ENCODE measurements around the gene AGO3. TPM values are rescaled to one million over a fixed set of nuclear protein-coding genes. Genes with fewer than 3 reads are reported as not detected.
"Not testable (repeated sequence)": the region's sequence is repeated elsewhere in the genome, so short reads cannot be mapped to it uniquely, and the experiment has no call there.

The AGO3 gene
- total RNA-seq (2014; rRNA removed; shearing (Covaris generic)) = 30.4 and 36.4 TPM in 2 replicates

- Histone ChIP-seq H3K4me3 (peak within 1 kb of the TSS; percentile 93), H3K9me3 (replicated peaks) (no peaks in the 10 kb centered on the region), H3K27me3 (no peaks in the 10 kb centered on the region), H3K27ac (peak within 1 kb of the TSS; percentile 77), H3K36me3 (peaks cover 2% of the 10 kb centered on the region; the same call in 1 of the 2 replicates), H3K4me1 (peaks cover 14% of the 10 kb centered on the region)
- DNase-seq = peak; percentile 87 to 92
Measured at GRCh38 chr1:35930593-35931445, at the start of gene AGO3. Gene AGO3, plus strand, starts transcription at chr1:35931105. Its CDS starts 322 bp downstream, at chr1:35931427.

GRCh38 chr1:35881850-35882273 lies 49.0 kb upstream of the AGO3 start:
- Histone ChIP-seq H3K36me3 (no peaks in the 10 kb centered on the region), H3K4me3 (no peak overlapping the region), H3K27ac (no peak overlapping the region), H3K4me1 (peaks cover 6% of the 10 kb centered on the region; the same call in 1 of the 2 replicates), H3K27me3 (no peaks in the 10 kb centered on the region), H3K9me3 (replicated peaks) (no peaks in the 10 kb centered on the region)
- no peak for DNase-seq

GRCh38 chr1:35882586-35882944 lies 48.3 kb upstream of the AGO3 start:
- no peak for DNase-seq
- Histone ChIP-seq H3K27ac (no peak overlapping the region), H3K36me3 (no peaks in the 10 kb centered on the region), H3K27me3 (no peaks in the 10 kb centered on the region), H3K9me3 (replicated peaks) (no peaks in the 10 kb centered on the region), H3K4me1 (peaks cover 11% of the 10 kb centered on the region; the same call in 1 of the 2 replicates), H3K4me3 (peak overlapping the region; percentile 77)

GRCh38 chr1:35882945-35883634 lies 47.8 kb upstream of the AGO3 start, which contains the start of gene AGO1:
Gene AGO1, plus strand, starts transcription at chr1:35883209. Its CDS starts 213 bp downstream, at chr1:35883422.
- Histone ChIP-seq H3K27ac (no peak within 1 kb of the TSS; the same call in 1 of the 2 replicates), H3K27me3 (no peaks in the 10 kb centered on the region), H3K9me3 (replicated peaks) (no peaks in the 10 kb centered on the region), H3K4me1 (peaks cover 11% of the 10 kb centered on the region; the same call in 1 of the 2 replicates), H3K4me3 (peak within 1 kb of the TSS; percentile 77), H3K36me3 (no peaks in the 10 kb centered on the region)
- peak; percentile 96 to 97 for DNase-seq

- H3K27me3 ChIP-seq = no peaks in the 10 kb centered on the region
- peak overlapping the region; percentile 77 for H3K4me3 ChIP-seq
- no peak overlapping the region; the same call in 1 of the 2 replicates for H3K27ac ChIP-seq
- DNase-seq = peak; percentile 73 to 75
- H3K36me3 ChIP-seq = 0 out of 2 replicates have a peak, but pooled peaks cover 1% of the 10 kb centered on the region
- peaks cover 11% of the 10 kb centered on the region; the same call in 1 of the 2 replicates for H3K4me1 ChIP-seq
- H3K9me3 ChIP-seq (replicated peaks) = no peaks in the 10 kb centered on the region
Measured at GRCh38 chr1:35883635-35884101, 47.2 kb upstream of the AGO3 start.

- H3K9me3 ChIP-seq (replicated peaks) = no peaks in the 10 kb centered on the region
- H3K36me3 ChIP-seq = 0 out of 2 replicates have a peak, but pooled peaks cover 2% of the 10 kb centered on the region
- no peaks in the 10 kb centered on the region for H3K27me3 ChIP-seq
- DNase-seq = no peak
- H3K4me3 ChIP-seq = no peak overlapping the region
- no peak overlapping the region for H3K27ac ChIP-seq
- peaks cover 11% of the 10 kb centered on the region; the same call in 1 of the 2 replicates for H3K4me1 ChIP-seq
Measured at GRCh38 chr1:35884934-35885333, 46.0 kb upstream of the AGO3 start.

- H3K27ac ChIP-seq = no peak overlapping the region
- H3K4me3 ChIP-seq = no peak overlapping the region
- peaks cover 11% of the 10 kb centered on the region; the same call in 1 of the 2 replicates for H3K4me1 ChIP-seq
- no peaks in the 10 kb centered on the region for H3K27me3 ChIP-seq
- DNase-seq = peak; percentile 21 to 40
- H3K36me3 ChIP-seq = peaks cover 6% of the 10 kb centered on the region; the same call in 1 of the 2 replicates
- no peaks in the 10 kb centered on the region for H3K9me3 ChIP-seq (replicated peaks)
Measured at GRCh38 chr1:35885961-35886558, 44.8 kb upstream of the AGO3 start.

- peaks cover 6% of the 10 kb centered on the region for H3K36me3 ChIP-seq
- no peaks in the 10 kb centered on the region for H3K9me3 ChIP-seq (replicated peaks)
- no peak overlapping the region for H3K27ac ChIP-seq
- H3K27me3 ChIP-seq = no peaks in the 10 kb centered on the region
- H3K4me1 ChIP-seq = peaks cover 11% of the 10 kb centered on the region; the same call in 1 of the 2 replicates
- DNase-seq = peak; percentile 37 to 52
- H3K4me3 ChIP-seq = no peak overlapping the region
Measured at GRCh38 chr1:35886577-35887431, 44.1 kb upstream of the AGO3 start.

GRCh38 chr1:35887508-35887907 lies 43.4 kb upstream of the AGO3 start:
- no peaks in the 10 kb centered on the region for H3K9me3 ChIP-seq (replicated peaks)
- H3K27me3 ChIP-seq = no peaks in the 10 kb centered on the region
- H3K36me3 ChIP-seq = peaks cover 11% of the 10 kb centered on the region
- no peak overlapping the region for H3K27ac ChIP-seq
- no peak for DNase-seq
- peaks cover 11% of the 10 kb centered on the region; the same call in 1 of the 2 replicates for H3K4me1 ChIP-seq
- H3K4me3 ChIP-seq = no peak overlapping the region

GRCh38 chr1:35888255-35888654 lies 42.6 kb upstream of the AGO3 start:
- no peak overlapping the region for H3K27ac ChIP-seq

GRCh38 chr1:35888981-35889380 lies 41.9 kb upstream of the AGO3 start:
- H3K4me3 ChIP-seq; H3K27me3 ChIP-seq; H3K9me3 ChIP-seq (replicated peaks); H3K27ac ChIP-seq; DNase-seq: not testable (repeated sequence)
- peaks cover 25% of the 10 kb centered on the region for H3K36me3 ChIP-seq
- H3K4me1 ChIP-seq = peaks cover 11% of the 10 kb centered on the region; the same call in 1 of the 2 replicates

More at GRCh38 chr1:35888255-35888654, 42.6 kb upstream of the AGO3 start:
- DNase-seq = no peak
- Histone ChIP-seq H3K9me3 (replicated peaks) (no peaks in the 10 kb centered on the region), H3K4me1 (peaks cover 11% of the 10 kb centered on the region; the same call in 1 of the 2 replicates), H3K4me3 (no peak overlapping the region), H3K27me3 (no peaks in the 10 kb centered on the region), H3K36me3 (peaks cover 19% of the 10 kb centered on the region)

- Histone ChIP-seq H3K4me3 (no peak overlapping the region), H3K9me3 (replicated peaks) (no peaks in the 10 kb centered on the region), H3K4me1 (no peaks in the 10 kb centered on the region), H3K27ac (no peak overlapping the region), H3K27me3 (no peaks in the 10 kb centered on the region), H3K36me3 (peaks cover 34% of the 10 kb centered on the region)
- DNase-seq = no peak
Measured at GRCh38 chr1:35893051-35893879, 37.6 kb upstream of the AGO3 start.

- Histone ChIP-seq H3K4me1 (no peaks in the 10 kb centered on the region), H3K27me3 (no peaks in the 10 kb centered on the region), H3K36me3 (peaks cover 31% of the 10 kb centered on the region), H3K9me3 (replicated peaks) (no peaks in the 10 kb centered on the region), H3K27ac (no peak overlapping the region), H3K4me3 (no peak overlapping the region)
- no peak for DNase-seq
Measured at GRCh38 chr1:35894183-35894582, 36.7 kb upstream of the AGO3 start.

Measured in SJCRH30 (cell line).